Suprapubic skin (tissue), 4 donors: ENCODE measurements around the gene LUZP2. TPM values are rescaled to one million over a fixed set of nuclear protein-coding genes. Genes with fewer than 3 reads are reported as not detected.
"Not testable (repeated sequence)": the region's sequence is repeated elsewhere in the genome, so short reads cannot be mapped to it uniquely, and the experiment has no call there.

Experiments
- DNase-seq, 2 donors: peaks; one replicate each; pipeline ENCODE4 v3.0.0-alpha.2; 2019; ENCODE audit warnings: low spot score in 2 of 2
- H3K27ac ChIP-seq: fragments of 200-600 bp; sonication (generic); one replicate; pipeline ENCODE4 v1.5.1; 2019
- H3K27me3 ChIP-seq: fragments of 200-600 bp; sonication (generic); one replicate; pipeline ENCODE4 v1.5.1; 2019
- H3K36me3 ChIP-seq: fragments of 200-600 bp; sonication (generic); one replicate; pipeline ENCODE4 v1.5.1; 2019
- H3K4me1 ChIP-seq: fragments of 200-600 bp; sonication (generic); one replicate; pipeline ENCODE4 v1.5.1; 2019
- H3K4me3 ChIP-seq: fragments of 200-600 bp; sonication (generic); one replicate; pipeline ENCODE4 v1.5.1; 2019; ENCODE audit warnings: mild to moderate bottlenecking
- H3K9me3 ChIP-seq: fragments of 200-600 bp; sonication (generic); one replicate; pipeline ENCODE4 v1.5.1; 2019
- EP300 ChIP-seq: sonication (generic); formaldehyde crosslinking; IDR thresholded peaks from one replicate; pipeline ENCODE4 v1.6.1; 2017; ENCODE audit warnings: antibody characterized with exemption
- POLR2A ChIP-seq, 2 donors: fragments of 450-650 bp; IDR thresholded peaks; one replicate each; pipeline ENCODE4 v1.6.1; 2017; ENCODE audit warnings: antibody characterized with exemption in 2 of 2, mild to moderate bottlenecking in 2 of 2, moderate library complexity in 2 of 2
- POLR2AphosphoS5 ChIP-seq, 3 donors: sonication (generic); formaldehyde crosslinking; IDR thresholded peaks; one replicate each; pipeline ENCODE4 v1.6.1; 2017; ENCODE audit warnings: antibody characterized with exemption in 3 of 3
- WGBS: methylation state at CpG from one replicate; pipeline ENCODE4 v1.1.5; 2018; 5-methylcytosine and 5-hydroxymethylcytosine counted together
- total RNA-seq, 4 donors: library from RNA; depleted of rRNA; stranded (reverse); fragments of >200 nt; gene quantifications; one replicate each; pipeline ENCODE4 v1.1.0, GENCODE V29; 2016
- TF ChIP-seq, protein P1 (sequence below), 2 donors: fragments of 200-600 bp in 1 of 2; fragments of 450-650 bp in 1 of 2; sonication (generic) in 1 of 2; IDR thresholded peaks; one replicate each; pipeline ENCODE4 v1.5.1; 2016 to 2019; ENCODE audit warnings: antibody characterized with exemption in 2 of 2, mild to moderate bottlenecking in 1 of 2, moderate library complexity in 1 of 2

The LUZP2 gene
- total RNA-seq, 4 donors from 2014 or later: 0.11 TPM; not detected in 3

DNA sequence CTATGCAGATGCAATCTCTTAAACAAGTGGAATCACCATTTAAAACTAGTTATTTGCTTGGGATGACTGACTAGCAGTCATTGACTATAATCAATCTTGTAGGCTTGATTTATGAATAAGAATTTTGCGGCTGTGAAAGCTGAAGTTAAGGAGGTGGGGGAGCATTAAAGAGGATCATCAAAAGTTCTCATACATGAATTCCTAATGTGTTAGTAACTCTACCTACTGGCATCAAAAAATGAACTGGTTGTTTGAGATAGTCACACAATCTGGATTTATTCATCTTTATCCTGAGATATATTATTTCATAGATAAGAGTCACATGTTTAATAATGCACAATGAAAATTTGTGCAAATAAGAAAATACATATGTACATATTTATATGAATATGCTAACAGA lies 393.6 kb downstream of the LUZP2 start:
- TF ChIP-seq POLR2A (IDR thresholded peaks at IDR 0.05) (no peak), POLR2AphosphoS5 (IDR thresholded peaks at IDR 0.05) (no peak), EP300 (no peak)
- TF ChIP-seq, protein P1, sequence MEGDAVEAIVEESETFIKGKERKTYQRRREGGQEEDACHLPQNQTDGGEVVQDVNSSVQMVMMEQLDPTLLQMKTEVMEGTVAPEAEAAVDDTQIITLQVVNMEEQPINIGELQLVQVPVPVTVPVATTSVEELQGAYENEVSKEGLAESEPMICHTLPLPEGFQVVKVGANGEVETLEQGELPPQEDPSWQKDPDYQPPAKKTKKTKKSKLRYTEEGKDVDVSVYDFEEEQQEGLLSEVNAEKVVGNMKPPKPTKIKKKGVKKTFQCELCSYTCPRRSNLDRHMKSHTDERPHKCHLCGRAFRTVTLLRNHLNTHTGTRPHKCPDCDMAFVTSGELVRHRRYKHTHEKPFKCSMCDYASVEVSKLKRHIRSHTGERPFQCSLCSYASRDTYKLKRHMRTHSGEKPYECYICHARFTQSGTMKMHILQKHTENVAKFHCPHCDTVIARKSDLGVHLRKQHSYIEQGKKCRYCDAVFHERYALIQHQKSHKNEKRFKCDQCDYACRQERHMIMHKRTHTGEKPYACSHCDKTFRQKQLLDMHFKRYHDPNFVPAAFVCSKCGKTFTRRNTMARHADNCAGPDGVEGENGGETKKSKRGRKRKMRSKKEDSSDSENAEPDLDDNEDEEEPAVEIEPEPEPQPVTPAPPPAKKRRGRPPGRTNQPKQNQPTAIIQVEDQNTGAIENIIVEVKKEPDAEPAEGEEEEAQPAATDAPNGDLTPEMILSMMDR (IDR thresholded peaks at IDR 0.05): no peak
- H3K27ac ChIP-seq: no peak overlapping the region
- no peaks in the 10 kb centered on the region for H3K4me1 ChIP-seq
- 79% methylated on average over 1 of the region's 1 CpG for WGBS
- DNase-seq: no peak
- no peaks in the 10 kb centered on the region for H3K36me3 ChIP-seq
- H3K27me3 ChIP-seq: no peaks in the 10 kb centered on the region
- no peak overlapping the region for H3K4me3 ChIP-seq
- no peaks in the 10 kb centered on the region for H3K9me3 ChIP-seq

DNA sequence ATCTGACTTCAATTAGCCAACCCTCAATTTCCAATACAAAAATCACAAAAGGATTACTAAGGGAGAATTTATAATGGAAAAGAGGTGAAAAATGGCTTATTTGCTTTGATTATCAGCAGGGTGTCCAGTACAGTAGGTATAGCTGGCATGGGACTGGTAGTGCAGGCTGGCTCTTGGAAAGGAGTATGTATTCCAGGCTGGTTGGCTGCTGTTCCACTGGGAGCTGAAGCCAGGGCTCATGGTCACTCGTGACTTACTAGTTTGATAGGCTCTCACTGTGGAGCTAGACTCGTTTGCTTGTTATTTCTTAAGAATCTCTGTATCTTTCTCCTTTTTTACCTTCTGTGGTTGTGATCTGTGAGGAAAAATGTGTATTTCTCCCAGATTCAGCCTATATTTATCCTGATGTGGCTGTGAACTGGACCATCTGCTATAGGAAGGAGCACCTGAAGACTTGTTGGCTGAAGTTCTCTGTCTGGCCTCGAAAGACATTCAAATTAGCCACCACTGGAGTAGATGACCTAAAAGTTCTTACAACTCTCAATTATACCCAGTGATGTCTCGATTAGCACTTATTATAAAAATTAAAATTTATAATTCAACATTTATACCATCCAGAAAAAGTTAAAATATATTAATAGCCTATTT lies 395.1 kb downstream of the LUZP2 start:
- WGBS: 84% methylated on average over 4 of the region's 4 CpGs
- H3K4me3 ChIP-seq, H3K9me3 ChIP-seq, H3K27me3 ChIP-seq, H3K36me3 ChIP-seq, H3K27ac ChIP-seq, DNase-seq, H3K4me1 ChIP-seq: not testable (repeated sequence)

DNA sequence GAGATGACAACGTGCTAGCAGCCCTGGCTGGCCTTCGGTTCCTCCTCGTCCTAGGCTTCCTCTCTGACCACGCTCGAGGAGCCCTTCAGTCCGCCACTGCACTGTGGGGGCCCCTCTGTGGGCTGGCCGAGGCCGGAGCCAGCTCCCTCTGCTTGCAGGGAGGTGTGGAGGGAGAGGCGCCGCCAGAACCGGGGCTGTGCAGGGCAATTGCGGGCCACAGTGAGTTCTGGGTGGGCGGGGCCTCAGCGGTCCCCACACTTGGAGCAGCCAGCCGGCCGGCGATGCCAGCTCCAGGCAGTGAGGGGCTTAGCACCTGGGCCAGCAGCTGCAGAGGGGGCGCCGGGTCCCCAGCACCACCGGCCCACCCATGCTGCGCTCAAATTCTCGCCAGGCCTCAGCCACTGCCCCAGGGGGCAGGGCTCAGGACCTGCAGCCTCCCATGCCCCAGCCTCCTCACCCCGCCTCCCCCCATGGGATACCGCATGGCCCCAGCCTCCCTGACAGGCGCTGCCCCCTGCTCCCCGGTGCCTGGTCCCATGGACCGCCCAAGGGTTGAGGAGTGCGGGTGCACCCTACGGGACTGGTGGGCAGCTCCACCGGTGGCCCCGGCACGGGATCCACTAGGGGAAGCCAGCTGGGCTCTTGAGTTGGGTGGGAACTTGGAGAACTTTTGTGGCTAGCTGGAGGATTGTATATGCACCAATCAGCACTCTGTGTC lies 399.4 kb downstream of the LUZP2 start:
- Histone ChIP-seq H3K27me3 (no peaks in the 10 kb centered on the region), H3K4me3 (no peak overlapping the region), H3K4me1 (no peaks in the 10 kb centered on the region), H3K27ac (no peak overlapping the region), H3K9me3 (no peaks in the 10 kb centered on the region), H3K36me3 (no peaks in the 10 kb centered on the region)
- WGBS: 89% methylated on average over 17 of the region's 32 CpGs
- DNase-seq: no peak
- TF ChIP-seq, protein P1 (IDR thresholded peaks at IDR 0.05): no peak
- TF ChIP-seq POLR2AphosphoS5 (IDR thresholded peaks at IDR 0.05) (no peak), EP300 (no peak), POLR2A (IDR thresholded peaks at IDR 0.05) (no peak)

DNA sequence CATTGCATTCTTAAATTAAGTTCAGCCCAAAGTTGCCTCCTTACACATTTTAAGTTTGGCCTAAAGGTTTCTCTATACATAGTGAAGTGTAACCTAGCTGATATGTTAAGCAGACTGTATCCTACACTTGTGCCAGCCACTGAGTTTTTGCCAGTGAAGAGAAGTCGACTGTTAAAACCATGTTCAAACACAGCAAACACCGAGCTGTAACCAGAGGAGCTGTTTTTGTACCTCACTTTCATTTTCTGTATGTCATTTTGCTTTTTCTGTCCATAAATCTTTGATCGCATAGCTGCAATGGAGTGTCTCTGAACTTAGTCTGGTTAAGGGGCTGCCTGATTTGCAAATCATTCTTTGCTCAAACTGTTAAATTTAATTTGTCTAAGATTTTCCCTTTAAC lies 403.7 kb downstream of the LUZP2 start:
- H3K4me1 ChIP-seq: no peaks in the 10 kb centered on the region
- TF ChIP-seq, protein P1 (IDR thresholded peaks at IDR 0.05): no peak
- TF ChIP-seq EP300: no peak
- no peak for TF ChIP-seq POLR2A (IDR thresholded peaks at IDR 0.05)
- no peak for TF ChIP-seq POLR2AphosphoS5 (IDR thresholded peaks at IDR 0.05)
- no peaks in the 10 kb centered on the region for H3K9me3 ChIP-seq
- H3K27me3 ChIP-seq: no peaks in the 10 kb centered on the region
- H3K36me3 ChIP-seq: no peaks in the 10 kb centered on the region
- no peak overlapping the region for H3K4me3 ChIP-seq
- no peak overlapping the region for H3K27ac ChIP-seq
- no peak for DNase-seq
- 38% methylated on average over 3 of the region's 3 CpGs for WGBS

DNA sequence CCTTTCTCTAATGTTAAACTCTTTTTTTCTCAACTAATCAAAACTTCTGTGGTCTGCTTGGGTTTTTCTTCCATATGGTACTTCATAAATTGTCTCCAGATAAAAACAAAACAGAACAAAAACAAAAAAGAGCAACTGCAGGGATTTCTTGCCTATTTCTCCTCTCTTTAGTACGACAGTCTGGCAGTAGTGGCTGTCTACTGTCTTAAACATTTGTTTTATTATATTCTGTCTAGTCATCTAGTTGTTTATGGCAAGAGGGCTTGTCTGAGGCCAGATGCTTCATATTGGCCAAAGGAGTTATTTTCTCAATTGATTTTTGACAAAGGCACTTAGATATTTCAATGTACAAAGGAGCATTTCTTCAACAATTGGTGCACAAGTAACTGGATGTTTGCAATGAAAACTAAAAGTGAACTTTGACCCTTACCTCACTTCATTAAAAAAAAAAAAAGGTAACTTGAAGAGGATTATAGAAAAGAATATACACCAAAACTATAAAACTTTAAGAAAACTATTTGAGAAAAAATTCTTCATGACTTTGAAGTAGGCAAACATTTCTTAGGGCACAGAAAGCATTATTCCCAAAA lies 404.2 kb downstream of the LUZP2 start:
- Histone ChIP-seq H3K4me1 (no peaks in the 10 kb centered on the region), H3K4me3 (no peak overlapping the region), H3K9me3 (no peaks in the 10 kb centered on the region), H3K27me3 (no peaks in the 10 kb centered on the region), H3K36me3 (no peaks in the 10 kb centered on the region), H3K27ac (no peak overlapping the region)
- DNase-seq: no peak
- TF ChIP-seq, protein P1 (IDR thresholded peaks at IDR 0.05): no peak
- TF ChIP-seq EP300 (no peak), POLR2A (IDR thresholded peaks at IDR 0.05) (no peak), POLR2AphosphoS5 (IDR thresholded peaks at IDR 0.05) (no peak)
- 67% methylated on average over 1 of the region's 1 CpG for WGBS
